CD14-positive monocyte (primary cell): ENCODE measurements around the gene CPT2. TPM values are rescaled to one million over a fixed set of nuclear protein-coding genes. Genes with fewer than 3 reads are reported as not detected.

Source experiments
- DNase-seq, 3 donors: peaks; one replicate each; pipeline ENCODE4 v3.0.0-alpha.2; 2011 to 2022
- H2AFZ ChIP-seq: 2 replicates; pipeline ENCODE4 v1.6.0; 2012; ENCODE audit warnings: mild to moderate bottlenecking, low read depth, low read length, inconsistent platforms; ENCODE audit not compliant: insufficient read depth, poor library complexity, severe bottlenecking
- H3K27ac ChIP-seq, 2 donors: 1 replicate in 1 of 2; 2 replicates in 1 of 2; pipeline ENCODE4 v1.5.1; 2012 to 2013; ENCODE audit warnings: low read length in 2 of 2, control low read depth in 1 of 2, inconsistent platforms in 1 of 2, low read depth in 1 of 2, mild to moderate bottlenecking in 1 of 2
- H3K27me3 ChIP-seq, 2 donors: one replicate each; pipeline versions ENCODE4 v1.6.0 to v1.6.1; 2011 to 2013; ENCODE audit warnings: low read length in 2 of 2; ENCODE audit not compliant: control insufficient read depth in 2 of 2, insufficient read depth in 2 of 2
- H3K36me3 ChIP-seq, 2 donors: replicated peaks in 1 of 2; 1 replicate in 1 of 2; 2 replicates in 1 of 2; pipeline versions ENCODE4 v1.5.1 to v1.6.1; 2012 to 2013; ENCODE audit warnings: low read length in 2 of 2, control low read depth in 1 of 2, inconsistent platforms in 1 of 2, mild to moderate bottlenecking in 1 of 2; ENCODE audit not compliant: insufficient read depth in 2 of 2, control insufficient read depth in 1 of 2
- H3K4me1 ChIP-seq, 2 donors: 1 replicate in 1 of 2; 2 replicates in 1 of 2; pipeline versions ENCODE4 v1.5.1 to v1.6.1; 2012 to 2013; ENCODE audit warnings: low read length in 2 of 2, control low read depth in 1 of 2, inconsistent platforms in 1 of 2, mild to moderate bottlenecking in 1 of 2, moderate library complexity in 1 of 2; ENCODE audit not compliant: insufficient read depth in 2 of 2, control insufficient read depth in 1 of 2
- H3K4me2 ChIP-seq: replicated peaks from 2 replicates; pipeline ENCODE3; 2012; ENCODE audit warnings: low read length, moderate library complexity, mild to moderate bottlenecking; ENCODE audit not compliant: poor library complexity, severe bottlenecking; ENCODE audit errors: extremely low read depth
- H3K4me3 ChIP-seq, 3 experiments: fragments of 200-600 bp in 1 of 3; sonication (generic) in 1 of 3; replicated peaks in 1 of 3; 1 replicate in 2 of 3; 2 replicates in 1 of 3; pipeline ENCODE4 v1.5.1; 2011 to 2013; ENCODE audit warnings: low read length in 3 of 3, mild to moderate bottlenecking in 3 of 3, control low read depth in 2 of 3, low read depth in 2 of 3, inconsistent platforms in 1 of 3, moderate library complexity in 1 of 3
- H3K79me2 ChIP-seq: 2 replicates; pipeline ENCODE4 v1.6.0; 2012; ENCODE audit warnings: mild to moderate bottlenecking, control low read depth, inconsistent platforms, low read length, moderate library complexity; ENCODE audit not compliant: insufficient read depth
- H3K9ac ChIP-seq: 2 replicates; pipeline ENCODE4 v1.6.0; 2017; ENCODE audit warnings: low read length, mild to moderate bottlenecking; ENCODE audit not compliant: insufficient read depth, poor library complexity, severe bottlenecking
- H3K9me3 ChIP-seq, 2 donors: replicated peaks in 1 of 2; 1 replicate in 1 of 2; 2 replicates in 1 of 2; pipeline versions ENCODE4 v1.5.1 to v1.6.1; 2012 to 2013; ENCODE audit warnings: low read length in 2 of 2, control low read depth in 1 of 2; ENCODE audit not compliant: control insufficient read depth in 1 of 2, insufficient read depth in 1 of 2
- H4K20me1 ChIP-seq: 2 replicates; pipeline ENCODE4 v1.6.0; 2012; ENCODE audit warnings: mild to moderate bottlenecking, low read length, control low read depth, moderate library complexity; ENCODE audit not compliant: insufficient read depth
- H3K27ac Mint-ChIP-seq, 7 donors: one replicate each; pipeline ENCODE4 v1.8.0; 2020; ENCODE audit warnings: mild to moderate bottlenecking in 7 of 7, mixed read lengths in 7 of 7, moderate library complexity in 6 of 7, inconsistent platforms in 2 of 7
- H3K27me3 Mint-ChIP-seq, 3 donors: one replicate each; pipeline ENCODE4 v1.8.0; 2021 to 2022; ENCODE audit warnings: low read depth in 3 of 3, mild to moderate bottlenecking in 3 of 3, mixed read lengths in 3 of 3, moderate library complexity in 3 of 3, inconsistent platforms in 1 of 3
- H3K36me3 Mint-ChIP-seq, 2 donors: one replicate each; pipeline ENCODE4 v1.8.0; 2020; ENCODE audit warnings: mixed read lengths in 2 of 2, inconsistent platforms in 1 of 2, mild to moderate bottlenecking in 1 of 2
- H3K4me1 Mint-ChIP-seq: one replicate; pipeline ENCODE4 v1.8.0; 2020; ENCODE audit warnings: mild to moderate bottlenecking, mixed read lengths
- H3K4me3 Mint-ChIP-seq, 2 donors: one replicate each; pipeline ENCODE4 v1.8.0; 2020; ENCODE audit warnings: mild to moderate bottlenecking in 2 of 2, mixed read lengths in 2 of 2, moderate library complexity in 1 of 2
- H3K9me3 Mint-ChIP-seq, 7 donors: one replicate each; pipeline ENCODE4 v1.8.0; 2020 to 2022; ENCODE audit warnings: mixed read lengths in 7 of 7, mild to moderate bottlenecking in 6 of 7, moderate library complexity in 6 of 7, inconsistent platforms in 2 of 7
- CTCF ChIP-seq: fragments of 200-600 bp; IDR thresholded peaks from one replicate; pipeline ENCODE4 v1.8.0; 2022; ENCODE audit warnings: antibody characterized with exemption, mild to moderate bottlenecking
- WGBS: methylation state at CpG from one replicate; pipeline ENCODE4 v1.1.5; 2013; ENCODE audit warnings: missing lambda C conversion rate; ENCODE audit not compliant: insufficient coverage; 5-methylcytosine and 5-hydroxymethylcytosine counted together
- intact Hi-C, 2 donors: fragments of 100-400 bp; cut with micrococcal nuclease; formaldehyde crosslinking; loops; one replicate each; pipeline versions ENCODE4 v1.15.0 to v1.15.1; 2023
- polyA plus RNA-seq, 3 donors: library from polyadenylated mRNA; depleted of rRNA in 1 of 3; unstranded in 2 of 3; stranded (reverse) in 1 of 3; fragments of 300-500 nt in 2 of 3; fragments of >200 nt in 1 of 3; fragmentation: Illumina TruSeq in 2 of 3; gene quantifications; 1 replicate in 2 of 3; 2 replicates in 1 of 3; pipeline ENCODE4 v1.2.3, GENCODE V29; 2012 to 2021

CPT2 gene
- polyA plus RNA-seq, 3 donors = 7.6 to 29.6 (median 20.2) TPM

- no peaks in the 10 kb centered on the region for H4K20me1 ChIP-seq
- no peaks in the 10 kb centered on the region for H3K4me1 ChIP-seq
- H2AFZ ChIP-seq = no peak overlapping the region
- H3K27ac ChIP-seq = no peak overlapping the region
- peaks cover 0 to 8% (median 3%) of the 10 kb centered on the region in 3 donors for H3K27me3 Mint-ChIP-seq
- H3K36me3 Mint-ChIP-seq = no peaks in the 10 kb centered on the region
- no peak for DNase-seq
- H3K9ac ChIP-seq = no peak overlapping the region
- H3K27me3 ChIP-seq = no peaks in the 10 kb centered on the region
- H3K4me3 ChIP-seq = no peak overlapping the region
- peak overlapping the region in 1 of 7 donors; percentile 25 for H3K27ac Mint-ChIP-seq
- no peak overlapping the region for H3K4me3 Mint-ChIP-seq
- no peaks in the 10 kb centered on the region for H3K9me3 Mint-ChIP-seq
- H3K9me3 ChIP-seq = no peaks in the 10 kb centered on the region
- H3K4me2 ChIP-seq = no peak overlapping the region
- no peak for TF ChIP-seq CTCF
- H3K36me3 ChIP-seq = no peaks in the 10 kb centered on the region
- no peaks in the 10 kb centered on the region for H3K79me2 ChIP-seq
- 97% methylated on average over 8 of the region's 8 CpGs for WGBS
- H3K4me1 Mint-ChIP-seq = peaks cover 3% of the 10 kb centered on the region
- intact Hi-C loops = no loop called here
These were observed 29.7 kb upstream of the CPT2 start for GRCh38 chr1:53166912-53167311.

GRCh38 chr1:53172426-53173128, 24.0 kb upstream of the CPT2 start:
- DNase-seq = no peak
- no peak overlapping the region for H3K9ac ChIP-seq
- 40% methylated on average over 4 of the region's 6 CpGs for whole genome bisulfite sequencing
- peaks cover 0 to 4% of the 10 kb centered on the region in 2 donors for H3K27me3 ChIP-seq
- Mint-ChIP-seq H3K27ac (peak overlapping the region in 1 of 7 donors; percentile 35), H3K9me3 (no peaks in the 10 kb centered on the region), H3K27me3 (peaks cover 4 to 13% (median 12%) of the 10 kb centered on the region in 3 donors), H3K4me1 (peaks cover 5% of the 10 kb centered on the region), H3K36me3 (no peaks in the 10 kb centered on the region), H3K4me3 (peak overlapping the region in 1 of 2 donors; percentile 51)
- no peaks in the 10 kb centered on the region for H3K79me2 ChIP-seq
- H3K4me1 ChIP-seq = no peaks in the 10 kb centered on the region
- intact Hi-C loops = no loop called here
- no peak overlapping the region for H3K4me3 ChIP-seq
- no peaks in the 10 kb centered on the region for H4K20me1 ChIP-seq
- H3K9me3 ChIP-seq = no peaks in the 10 kb centered on the region
- H3K36me3 ChIP-seq = no peaks in the 10 kb centered on the region
- H3K4me2 ChIP-seq = no peak overlapping the region
- no peak for TF ChIP-seq CTCF
- H2AFZ ChIP-seq = no peak overlapping the region
- H3K27ac ChIP-seq = no peak overlapping the region
